WTC11 (cell line): ENCODE data around the gene TMEFF2. TPM values are rescaled to one million over a fixed set of nuclear protein-coding genes. Genes with fewer than 3 reads are reported as not detected.

ENCODE experiments used
- ATAC-seq: fragments of 200-7000 bp; cut with Tn5 transposase; 2 replicates; pipeline ENCODE4 v1.10.0; 2021; ENCODE audit warnings: mild to moderate bottlenecking, moderate library complexity
- CTCF ChIA-PET: fragments of 300-600 bp; sonication (Branson Sonifier 250); formaldehyde crosslinking; loops from one replicate; lab custom pipeline; 2021; ENCODE audit warnings: antibody characterized with exemption; lab: Charles Lee
- POLR2A ChIA-PET: fragments of 350-600 bp; sonication (Branson Sonifier 250); formaldehyde crosslinking; loops from one replicate; lab custom pipeline; 2021; ENCODE audit warnings: antibody characterized with exemption; lab: Charles Lee
- DNase-seq: peaks from one replicate; pipeline ENCODE4 v3.0.0; 2021; ENCODE audit warnings: low spot score
- H3K27ac Mint-ChIP-seq: 2 replicates; pipeline ENCODE4 v1.8.0; 2021; ENCODE audit warnings: mixed read lengths
- H3K27me3 Mint-ChIP-seq: 2 replicates; pipeline ENCODE4 v1.8.0; 2021; ENCODE audit warnings: low read depth, mild to moderate bottlenecking, moderate library complexity, mixed read lengths
- H3K36me3 Mint-ChIP-seq: 2 replicates; pipeline ENCODE4 v1.8.0; 2021; ENCODE audit warnings: mixed read lengths
- H3K4me1 Mint-ChIP-seq: 2 replicates; pipeline ENCODE4 v1.8.0; 2022; ENCODE audit warnings: mixed read lengths
- H3K4me3 Mint-ChIP-seq: 2 replicates; pipeline ENCODE4 v1.8.0; 2021; ENCODE audit warnings: mild to moderate bottlenecking, moderate library complexity, mixed read lengths
- H3K9me3 Mint-ChIP-seq: 2 replicates; pipeline ENCODE4 v1.8.0; 2021; ENCODE audit warnings: mixed read lengths
- ATF1 ChIP-seq: sonication (generic); formaldehyde crosslinking; IDR thresholded peaks from 2 replicates; pipeline ENCODE4 v1.8.1; 2023; ENCODE audit warnings: mild to moderate bottlenecking, moderate library complexity, missing genetic modification reagents
- CREM ChIP-seq: sonication (generic); formaldehyde crosslinking; IDR thresholded peaks from 2 replicates; pipeline ENCODE4 v1.8.1; 2022; ENCODE audit warnings: mild to moderate bottlenecking, missing genetic modification reagents, moderate library complexity
- FOXK1 ChIP-seq: sonication (generic); formaldehyde crosslinking; IDR thresholded peaks from 2 replicates; pipeline ENCODE4 v1.8.0; 2022; ENCODE audit warnings: mild to moderate bottlenecking, moderate library complexity, missing genetic modification reagents
- GABPB1 ChIP-seq: sonication (generic); formaldehyde crosslinking; IDR thresholded peaks from 2 replicates; pipeline ENCODE4 v1.8.1; 2023; ENCODE audit warnings: mild to moderate bottlenecking, missing genetic modification reagents
- IRF2 ChIP-seq: sonication (generic); formaldehyde crosslinking; IDR thresholded peaks from 2 replicates; pipeline ENCODE4 v1.8.0; 2022; ENCODE audit warnings: low read depth, missing genetic modification reagents, borderline replicate concordance
- NFATC4 ChIP-seq: fragments of 250-450 bp; sonication (Bioruptor Pico); IDR thresholded peaks from 2 replicates; pipeline ENCODE4 v1.9.0; 2021; ENCODE audit warnings: mild to moderate bottlenecking
- ZNF423 ChIP-seq: fragments of 250-450 bp; sonication (Bioruptor Pico); IDR thresholded peaks from 2 replicates; pipeline ENCODE4 v2.1.2; 2022; ENCODE audit warnings: mild to moderate bottlenecking, moderate library complexity
- total RNA-seq: library from RNA; stranded (reverse); gene quantifications from 3 replicates; pipeline ENCODE4 v1.2.3, GENCODE V29; 2021
- TF ChIP-seq, protein P1 (sequence below): sonication (generic); formaldehyde crosslinking; IDR thresholded peaks from 2 replicates; pipeline ENCODE4 v1.8.1; 2022; ENCODE audit warnings: mild to moderate bottlenecking, missing genetic modification reagents, moderate library complexity, borderline replicate concordance
- TF ChIP-seq, protein P2 (sequence below): sonication (generic); formaldehyde crosslinking; IDR thresholded peaks from 2 replicates; pipeline ENCODE4 v1.8.1; 2023; ENCODE audit warnings: mild to moderate bottlenecking, missing genetic modification reagents
- TF ChIP-seq, protein P3 (sequence below): sonication (generic); formaldehyde crosslinking; IDR thresholded peaks from 2 replicates; pipeline ENCODE4 v1.8.0; 2022; ENCODE audit warnings: mild to moderate bottlenecking, missing genetic modification reagents
- TF ChIP-seq, protein P4 (sequence below): sonication (generic); formaldehyde crosslinking; IDR thresholded peaks from 2 replicates; pipeline ENCODE4 v1.8.0; 2023; ENCODE audit warnings: missing genetic modification reagents, mild to moderate bottlenecking, borderline replicate concordance
- TF ChIP-seq, protein P5 (sequence below): fragments of 250-450 bp; sonication (Bioruptor Pico); IDR thresholded peaks from 2 replicates; pipeline ENCODE4 v1.8.0; 2021; ENCODE audit warnings: mild to moderate bottlenecking
- TF ChIP-seq, protein P6 (sequence below): sonication (generic); formaldehyde crosslinking; conservative IDR thresholded peaks from 2 replicates; pipeline ENCODE4 v1.8.1; 2022; ENCODE audit warnings: mild to moderate bottlenecking, missing genetic modification reagents
- TF ChIP-seq, protein P7 (sequence below): sonication (generic); formaldehyde crosslinking; IDR thresholded peaks from 2 replicates; pipeline ENCODE4 v1.8.1; 2022; ENCODE audit warnings: missing genetic modification reagents, borderline replicate concordance

Gene TMEFF2
- total RNA-seq, 1 experiment from 2014 or later: 2.3 TPM

DNA sequence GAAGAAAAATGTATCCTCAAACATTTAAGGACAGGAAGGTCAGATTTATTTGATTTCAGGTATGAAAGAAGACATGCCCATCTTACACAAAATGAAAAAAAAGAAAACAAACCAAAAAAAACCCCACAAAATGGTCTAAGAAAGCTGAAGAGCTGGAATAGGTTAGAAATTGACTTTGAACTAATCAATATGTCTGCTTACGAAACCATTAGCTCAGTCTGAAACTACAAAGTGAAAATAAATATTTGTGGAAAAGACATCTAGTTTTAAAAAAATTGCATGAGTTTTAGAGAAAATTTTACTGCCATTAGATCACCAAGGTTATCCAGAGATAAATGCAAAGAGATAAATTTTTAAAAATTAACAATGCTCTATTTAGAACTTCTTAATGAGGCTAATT, 125.3 kb downstream of the TMEFF2 start (continued):
- TF ChIP-seq, protein P1, sequence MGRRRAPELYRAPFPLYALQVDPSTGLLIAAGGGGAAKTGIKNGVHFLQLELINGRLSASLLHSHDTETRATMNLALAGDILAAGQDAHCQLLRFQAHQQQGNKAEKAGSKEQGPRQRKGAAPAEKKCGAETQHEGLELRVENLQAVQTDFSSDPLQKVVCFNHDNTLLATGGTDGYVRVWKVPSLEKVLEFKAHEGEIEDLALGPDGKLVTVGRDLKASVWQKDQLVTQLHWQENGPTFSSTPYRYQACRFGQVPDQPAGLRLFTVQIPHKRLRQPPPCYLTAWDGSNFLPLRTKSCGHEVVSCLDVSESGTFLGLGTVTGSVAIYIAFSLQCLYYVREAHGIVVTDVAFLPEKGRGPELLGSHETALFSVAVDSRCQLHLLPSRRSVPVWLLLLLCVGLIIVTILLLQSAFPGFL (CRISPR knock-in tag): no peak
- TF ChIP-seq, protein P2, sequence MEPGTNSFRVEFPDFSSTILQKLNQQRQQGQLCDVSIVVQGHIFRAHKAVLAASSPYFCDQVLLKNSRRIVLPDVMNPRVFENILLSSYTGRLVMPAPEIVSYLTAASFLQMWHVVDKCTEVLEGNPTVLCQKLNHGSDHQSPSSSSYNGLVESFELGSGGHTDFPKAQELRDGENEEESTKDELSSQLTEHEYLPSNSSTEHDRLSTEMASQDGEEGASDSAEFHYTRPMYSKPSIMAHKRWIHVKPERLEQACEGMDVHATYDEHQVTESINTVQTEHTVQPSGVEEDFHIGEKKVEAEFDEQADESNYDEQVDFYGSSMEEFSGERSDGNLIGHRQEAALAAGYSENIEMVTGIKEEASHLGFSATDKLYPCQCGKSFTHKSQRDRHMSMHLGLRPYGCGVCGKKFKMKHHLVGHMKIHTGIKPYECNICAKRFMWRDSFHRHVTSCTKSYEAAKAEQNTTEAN (CRISPR knock-in tag): no peak
- no peak for TF ChIP-seq IRF2
- TF ChIP-seq NFATC4 (CRISPR knock-in tag): no peak
- TF ChIP-seq GABPB1 (CRISPR knock-in tag): no peak
- no peak for TF ChIP-seq ZNF423
- TF ChIP-seq, protein P3, sequence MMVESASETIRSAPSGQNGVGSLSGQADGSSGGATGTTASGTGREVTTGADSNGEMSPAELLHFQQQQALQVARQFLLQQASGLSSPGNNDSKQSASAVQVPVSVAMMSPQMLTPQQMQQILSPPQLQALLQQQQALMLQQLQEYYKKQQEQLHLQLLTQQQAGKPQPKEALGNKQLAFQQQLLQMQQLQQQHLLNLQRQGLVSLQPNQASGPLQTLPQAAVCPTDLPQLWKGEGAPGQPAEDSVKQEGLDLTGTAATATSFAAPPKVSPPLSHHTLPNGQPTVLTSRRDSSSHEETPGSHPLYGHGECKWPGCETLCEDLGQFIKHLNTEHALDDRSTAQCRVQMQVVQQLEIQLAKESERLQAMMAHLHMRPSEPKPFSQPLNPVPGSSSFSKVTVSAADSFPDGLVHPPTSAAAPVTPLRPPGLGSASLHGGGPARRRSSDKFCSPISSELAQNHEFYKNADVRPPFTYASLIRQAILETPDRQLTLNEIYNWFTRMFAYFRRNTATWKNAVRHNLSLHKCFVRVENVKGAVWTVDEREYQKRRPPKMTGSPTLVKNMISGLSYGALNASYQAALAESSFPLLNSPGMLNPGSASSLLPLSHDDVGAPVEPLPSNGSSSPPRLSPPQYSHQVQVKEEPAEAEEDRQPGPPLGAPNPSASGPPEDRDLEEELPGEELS (CRISPR knock-in tag): no peak
- TF ChIP-seq, protein P4, sequence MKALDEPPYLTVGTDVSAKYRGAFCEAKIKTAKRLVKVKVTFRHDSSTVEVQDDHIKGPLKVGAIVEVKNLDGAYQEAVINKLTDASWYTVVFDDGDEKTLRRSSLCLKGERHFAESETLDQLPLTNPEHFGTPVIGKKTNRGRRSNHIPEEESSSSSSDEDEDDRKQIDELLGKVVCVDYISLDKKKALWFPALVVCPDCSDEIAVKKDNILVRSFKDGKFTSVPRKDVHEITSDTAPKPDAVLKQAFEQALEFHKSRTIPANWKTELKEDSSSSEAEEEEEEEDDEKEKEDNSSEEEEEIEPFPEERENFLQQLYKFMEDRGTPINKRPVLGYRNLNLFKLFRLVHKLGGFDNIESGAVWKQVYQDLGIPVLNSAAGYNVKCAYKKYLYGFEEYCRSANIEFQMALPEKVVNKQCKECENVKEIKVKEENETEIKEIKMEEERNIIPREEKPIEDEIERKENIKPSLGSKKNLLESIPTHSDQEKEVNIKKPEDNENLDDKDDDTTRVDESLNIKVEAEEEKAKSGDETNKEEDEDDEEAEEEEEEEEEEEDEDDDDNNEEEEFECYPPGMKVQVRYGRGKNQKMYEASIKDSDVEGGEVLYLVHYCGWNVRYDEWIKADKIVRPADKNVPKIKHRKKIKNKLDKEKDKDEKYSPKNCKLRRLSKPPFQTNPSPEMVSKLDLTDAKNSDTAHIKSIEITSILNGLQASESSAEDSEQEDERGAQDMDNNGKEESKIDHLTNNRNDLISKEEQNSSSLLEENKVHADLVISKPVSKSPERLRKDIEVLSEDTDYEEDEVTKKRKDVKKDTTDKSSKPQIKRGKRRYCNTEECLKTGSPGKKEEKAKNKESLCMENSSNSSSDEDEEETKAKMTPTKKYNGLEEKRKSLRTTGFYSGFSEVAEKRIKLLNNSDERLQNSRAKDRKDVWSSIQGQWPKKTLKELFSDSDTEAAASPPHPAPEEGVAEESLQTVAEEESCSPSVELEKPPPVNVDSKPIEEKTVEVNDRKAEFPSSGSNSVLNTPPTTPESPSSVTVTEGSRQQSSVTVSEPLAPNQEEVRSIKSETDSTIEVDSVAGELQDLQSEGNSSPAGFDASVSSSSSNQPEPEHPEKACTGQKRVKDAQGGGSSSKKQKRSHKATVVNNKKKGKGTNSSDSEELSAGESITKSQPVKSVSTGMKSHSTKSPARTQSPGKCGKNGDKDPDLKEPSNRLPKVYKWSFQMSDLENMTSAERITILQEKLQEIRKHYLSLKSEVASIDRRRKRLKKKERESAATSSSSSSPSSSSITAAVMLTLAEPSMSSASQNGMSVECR (CRISPR knock-in tag): no peak
- TF ChIP-seq, all 79 proteins: peak for 0

DNA sequence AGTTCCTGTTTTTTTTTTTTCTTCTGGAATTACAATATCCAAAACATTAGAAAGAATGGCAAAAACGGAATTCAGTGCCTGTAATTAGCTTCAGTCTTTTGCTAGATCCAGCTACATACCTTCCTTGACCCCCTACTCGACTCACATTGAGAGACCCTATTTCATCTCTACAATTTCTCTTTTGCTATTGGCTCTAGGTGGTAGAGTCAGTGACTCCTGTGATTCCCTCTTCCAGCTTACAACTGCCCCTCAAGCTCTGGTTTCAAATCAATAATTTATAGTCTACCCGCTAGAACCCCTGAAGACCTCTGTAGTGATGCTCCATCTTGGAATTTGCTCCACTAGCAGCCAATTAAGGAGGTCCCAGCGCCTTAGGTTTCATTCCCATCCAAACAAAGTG, 125.8 kb downstream of the TMEFF2 start:
- Mint-ChIP-seq H3K4me3 (no peak overlapping the region), H3K9me3 (no peaks in the 10 kb centered on the region), H3K36me3 (no peaks in the 10 kb centered on the region), H3K27ac (no peak overlapping the region), H3K4me1 (no peaks in the 10 kb centered on the region), H3K27me3 (no peaks in the 10 kb centered on the region)
- TF ChIP-seq, protein P5, sequence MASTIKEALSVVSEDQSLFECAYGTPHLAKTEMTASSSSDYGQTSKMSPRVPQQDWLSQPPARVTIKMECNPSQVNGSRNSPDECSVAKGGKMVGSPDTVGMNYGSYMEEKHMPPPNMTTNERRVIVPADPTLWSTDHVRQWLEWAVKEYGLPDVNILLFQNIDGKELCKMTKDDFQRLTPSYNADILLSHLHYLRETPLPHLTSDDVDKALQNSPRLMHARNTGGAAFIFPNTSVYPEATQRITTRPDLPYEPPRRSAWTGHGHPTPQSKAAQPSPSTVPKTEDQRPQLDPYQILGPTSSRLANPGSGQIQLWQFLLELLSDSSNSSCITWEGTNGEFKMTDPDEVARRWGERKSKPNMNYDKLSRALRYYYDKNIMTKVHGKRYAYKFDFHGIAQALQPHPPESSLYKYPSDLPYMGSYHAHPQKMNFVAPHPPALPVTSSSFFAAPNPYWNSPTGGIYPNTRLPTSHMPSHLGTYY (CRISPR knock-in tag): no peak
- TF ChIP-seq FOXK1 (CRISPR knock-in tag) (no peak), CREM (CRISPR knock-in tag) (no peak), ATF1 (CRISPR knock-in tag) (no peak)
- TF ChIP-seq, protein P2 (CRISPR knock-in tag): no peak
- TF ChIP-seq, protein P6, sequence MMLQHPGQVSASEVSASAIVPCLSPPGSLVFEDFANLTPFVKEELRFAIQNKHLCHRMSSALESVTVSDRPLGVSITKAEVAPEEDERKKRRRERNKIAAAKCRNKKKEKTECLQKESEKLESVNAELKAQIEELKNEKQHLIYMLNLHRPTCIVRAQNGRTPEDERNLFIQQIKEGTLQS (CRISPR knock-in tag): no peak
- TF ChIP-seq, protein P7, sequence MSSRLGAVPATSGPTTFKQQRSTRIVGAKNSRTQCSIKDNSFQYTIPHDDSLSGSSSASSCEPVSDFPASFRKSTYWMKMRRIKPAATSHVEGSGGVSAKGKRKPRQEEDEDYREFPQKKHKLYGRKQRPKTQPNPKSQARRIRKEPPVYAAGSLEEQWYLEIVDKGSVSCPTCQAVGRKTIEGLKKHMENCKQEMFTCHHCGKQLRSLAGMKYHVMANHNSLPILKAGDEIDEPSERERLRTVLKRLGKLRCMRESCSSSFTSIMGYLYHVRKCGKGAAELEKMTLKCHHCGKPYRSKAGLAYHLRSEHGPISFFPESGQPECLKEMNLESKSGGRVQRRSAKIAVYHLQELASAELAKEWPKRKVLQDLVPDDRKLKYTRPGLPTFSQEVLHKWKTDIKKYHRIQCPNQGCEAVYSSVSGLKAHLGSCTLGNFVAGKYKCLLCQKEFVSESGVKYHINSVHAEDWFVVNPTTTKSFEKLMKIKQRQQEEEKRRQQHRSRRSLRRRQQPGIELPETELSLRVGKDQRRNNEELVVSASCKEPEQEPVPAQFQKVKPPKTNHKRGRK (CRISPR knock-in tag): no peak
- ChIA-PET POLR2A (no interaction called here), CTCF (no interaction called here)
- no peak for DNase-seq
- no peak for ATAC-seq
